H1 (cell line): ENCODE results near the gene KCNMA1. TPM values are rescaled to one million over a fixed set of nuclear protein-coding genes. Genes with fewer than 3 reads are reported as not detected.

Experiments
- CTCF ChIA-PET: fragments of 300-600 bp; sonication (Branson Sonifier 250); formaldehyde crosslinking; loops from one replicate; lab custom pipeline; 2021; ENCODE audit not compliant: partially characterized antibody; lab: Charles Lee
- POLR2A ChIA-PET: fragments of 300-600 bp; sonication (Branson Sonifier 250); formaldehyde crosslinking; loops from one replicate; lab custom pipeline; 2021; ENCODE audit warnings: inconsistent platforms; ENCODE audit not compliant: partially characterized antibody; lab: Charles Lee
- DNase-seq, 2 experiments: peaks; one replicate each; pipeline versions ENCODE4 v3.0.0 to v3.0.0-alpha.2; 2010 to 2022; ENCODE audit warnings: low spot score in 2 of 2, low read depth in 1 of 2, mixed read lengths in 1 of 2
- FAIRE-seq: peaks from 2 replicates; lab custom pipeline; 2011; peaks lifted over from hg19 to GRCh38; lab: Jason Lieb, UNC
- H2AFZ ChIP-seq: 2 replicates; pipeline ENCODE4 v1.8.1; 2012; ENCODE audit warnings: low read length, inconsistent platforms
- H2AK5ac ChIP-seq: 2 replicates; pipeline ENCODE4 v1.6.1; 2013; ENCODE audit warnings: low read depth, low read length
- H2BK120ac ChIP-seq: replicated peaks from 2 replicates; pipeline ENCODE3; 2013; ENCODE audit warnings: low read depth, low read length, inconsistent platforms
- H2BK12ac ChIP-seq: 2 replicates; pipeline ENCODE4 v1.6.1; 2013; ENCODE audit warnings: low read depth, low read length
- H2BK15ac ChIP-seq: 2 replicates; pipeline ENCODE4 v1.6.1; 2013; ENCODE audit warnings: low read length
- H2BK20ac ChIP-seq: 2 replicates; pipeline ENCODE4 v1.6.1; 2013; ENCODE audit warnings: low read length
- H2BK5ac ChIP-seq: 2 replicates; pipeline ENCODE4 v1.6.1; 2013; ENCODE audit warnings: low read depth, low read length
- H3K14ac ChIP-seq: 2 replicates; pipeline ENCODE4 v1.6.1; 2013; ENCODE audit warnings: inconsistent platforms; ENCODE audit not compliant: insufficient read length
- H3K18ac ChIP-seq: 2 replicates; pipeline ENCODE4 v1.6.1; 2013; ENCODE audit warnings: low read length; ENCODE audit errors: extremely low read depth
- H3K23ac ChIP-seq: 2 replicates; pipeline ENCODE4 v1.6.1; 2013; ENCODE audit warnings: inconsistent platforms; ENCODE audit not compliant: insufficient read length
- H3K23me2 ChIP-seq: 2 replicates; pipeline ENCODE4 v1.6.1; 2013; ENCODE audit warnings: low read depth, low read length
- H3K27ac ChIP-seq: 2 replicates; pipeline ENCODE4 v1.6.1; 2011; ENCODE audit warnings: low read depth, low read length, inconsistent platforms
- H3K27me3 ChIP-seq, 4 experiments: replicated peaks in 1 of 4; 1 replicate in 1 of 4; 2 replicates in 3 of 4; pipeline versions ENCODE4 v1.6.1 to v1.8.1; 2011 to 2013; ENCODE audit warnings: low read length in 3 of 4, mild to moderate bottlenecking in 3 of 4, inconsistent platforms in 2 of 4, mixed read lengths in 2 of 4, moderate library complexity in 1 of 4; ENCODE audit not compliant: control insufficient read depth in 3 of 4, insufficient read depth in 3 of 4; ENCODE audit errors: extremely low read depth in 1 of 4
- H3K36me3 ChIP-seq, 4 experiments: 2 replicates each; pipeline versions ENCODE4 v1.6.1 to v1.8.1; 2011 to 2013; ENCODE audit warnings: mild to moderate bottlenecking in 4 of 4, low read length in 3 of 4, moderate library complexity in 2 of 4, control low read depth in 1 of 4, inconsistent platforms in 1 of 4; ENCODE audit not compliant: insufficient read depth in 4 of 4, control insufficient read depth in 2 of 4
- H3K4ac ChIP-seq: replicated peaks from 2 replicates; pipeline ENCODE3; 2013; ENCODE audit warnings: low read length, low read depth, mixed read lengths, inconsistent platforms; ENCODE audit not compliant: insufficient read length
- H3K4me1 ChIP-seq, 4 experiments: replicated peaks in 1 of 4; 1 replicate in 1 of 4; 2 replicates in 3 of 4; pipeline versions ENCODE4 v1.6.1 to v1.8.1; 2011 to 2013; ENCODE audit warnings: low read length in 3 of 4, inconsistent platforms in 2 of 4, mixed read lengths in 1 of 4; ENCODE audit not compliant: insufficient read depth in 4 of 4, control insufficient read depth in 3 of 4
- H3K4me2 ChIP-seq, 2 experiments: 2 replicates each; pipeline versions ENCODE4 v1.6.1 to v1.8.1; 2011 to 2013; ENCODE audit warnings: low read depth in 2 of 2, low read length in 2 of 2, control low read depth in 1 of 2, inconsistent platforms in 1 of 2, mild to moderate bottlenecking in 1 of 2; ENCODE audit not compliant: insufficient read depth in 1 of 2
- H3K4me3 ChIP-seq, 4 experiments: fragments of 200-600, 300-600 bp in 1 of 4; sonication (generic), shearing (Covaris generic), sonication (Bioruptor Twin) in 1 of 4; 2 replicates each; pipeline versions ENCODE4 v1.5.1 to v1.8.1; 2011 to 2016; ENCODE audit warnings: low read length in 4 of 4, low read depth in 3 of 4, control low read depth in 2 of 4, inconsistent platforms in 2 of 4, mild to moderate bottlenecking in 2 of 4, mixed read lengths in 1 of 4, moderate library complexity in 1 of 4; ENCODE audit not compliant: insufficient read depth in 2 of 4; ENCODE audit errors: extremely low read depth in 1 of 4
- H3K56ac ChIP-seq: replicated peaks from 2 replicates; pipeline ENCODE3; 2013; ENCODE audit warnings: low read depth, mild to moderate bottlenecking, mixed read lengths, low read length, inconsistent platforms; ENCODE audit not compliant: insufficient read length
- H3K79me1 ChIP-seq: 2 replicates; pipeline ENCODE4 v1.6.1; 2013; ENCODE audit warnings: low read depth, low read length, control low read depth
- H3K79me2 ChIP-seq, 2 experiments: 2 replicates each; pipeline versions ENCODE4 v1.6.1 to v1.8.1; 2012 to 2013; ENCODE audit warnings: low read length in 2 of 2, mild to moderate bottlenecking in 2 of 2, inconsistent platforms in 1 of 2; ENCODE audit not compliant: insufficient read depth in 2 of 2, control insufficient read depth in 1 of 2
- H3K9ac ChIP-seq, 4 experiments: replicated peaks in 1 of 4; 1 replicate in 1 of 4; 2 replicates in 3 of 4; pipeline versions ENCODE4 v1.6.1 to v1.8.1; 2011 to 2013; ENCODE audit warnings: low read depth in 3 of 4, low read length in 3 of 4, control low read depth in 2 of 4, mild to moderate bottlenecking in 2 of 4, moderate library complexity in 2 of 4, inconsistent platforms in 1 of 4; ENCODE audit errors: extremely low read depth in 1 of 4
- H3K9me3 ChIP-seq, 2 experiments: 2 replicates each; pipeline versions ENCODE4 v1.6.1 to v1.8.1; 2012 to 2013; ENCODE audit warnings: mild to moderate bottlenecking in 2 of 2, moderate library complexity in 2 of 2, control low read depth in 1 of 2, inconsistent platforms in 1 of 2, low read depth in 1 of 2, low read length in 1 of 2, mixed read lengths in 1 of 2; ENCODE audit not compliant: insufficient read depth in 2 of 2
- H4K20me1 ChIP-seq, 2 experiments: replicated peaks in 1 of 2; 2 replicates each; pipeline versions ENCODE3 to v1.8.1; 2011 to 2013; ENCODE audit warnings: inconsistent platforms in 2 of 2, low read length in 2 of 2, mild to moderate bottlenecking in 1 of 2; ENCODE audit not compliant: insufficient read depth in 2 of 2, control insufficient read depth in 1 of 2
- H4K5ac ChIP-seq: 2 replicates; pipeline ENCODE4 v1.6.1; 2013; ENCODE audit warnings: low read length, low read depth, mixed read lengths, inconsistent platforms; ENCODE audit not compliant: insufficient read length
- H4K8ac ChIP-seq: 2 replicates; pipeline ENCODE4 v1.8.0; 2013; ENCODE audit warnings: mild to moderate bottlenecking, moderate library complexity, low read length, inconsistent platforms; ENCODE audit not compliant: insufficient read depth; ENCODE audit errors: extremely low read depth
- H4K91ac ChIP-seq: replicated peaks from 2 replicates; pipeline ENCODE3; 2013; ENCODE audit warnings: low read length, mixed read lengths, inconsistent platforms; ENCODE audit not compliant: insufficient read length
- ASH2L ChIP-seq: fragments of 200-600, 300-600 bp; sonication (generic); IDR thresholded peaks from one replicate; pipeline ENCODE4 v1.7.1; 2017; ENCODE audit warnings: low read length
- BRCA1 ChIP-seq: IDR thresholded peaks from 2 replicates; pipeline ENCODE4 v1.6.1; 2012; ENCODE audit warnings: low read depth, low read length, improper control_type of control experiment
- RBBP5 ChIP-seq: IDR thresholded peaks from 2 replicates; pipeline ENCODE4 v1.7.1; 2012; ENCODE audit warnings: low read depth, mild to moderate bottlenecking, inconsistent platforms, low read length, moderate library complexity, borderline replicate concordance
- SIRT6 ChIP-seq: IDR thresholded peaks from one replicate; pipeline ENCODE4 v1.7.1; 2012; ENCODE audit warnings: low read length, inconsistent platforms
- TCF12 ChIP-seq: IDR thresholded peaks from 2 replicates; pipeline ENCODE4 v1.6.1; 2011; ENCODE audit warnings: low read depth, mild to moderate bottlenecking, low read length
- WGBS, 2 experiments: shearing (Covaris generic) in 1 of 2; methylation state at CpG; one replicate each; pipeline versions ENCODE4 v1.1.6 to v1.1.7; 2013 to 2015; ENCODE audit warnings: low lambda C conversion rate in 2 of 2, mixed read lengths in 2 of 2, inconsistent platforms in 1 of 2, low coverage in 1 of 2, missing lambda C conversion rate in 1 of 2; ENCODE audit not compliant: insufficient replicate concordance in 2 of 2, insufficient coverage in 1 of 2, insufficient read length in 1 of 2; ENCODE audit errors: extremely low coverage in 1 of 2, missing lambda C conversion rate in 1 of 2; 5-methylcytosine and 5-hydroxymethylcytosine counted together
- polyA plus RNA-seq, 7 experiments: library from polyadenylated mRNA; depleted of rRNA in 3 of 7; stranded (reverse) in 5 of 7; unstranded in 2 of 7; fragments of >200 nt in 5 of 7; fragments of 200-250 nt in 2 of 7; gene quantifications; 1 replicate in 5 of 7; 2 replicates in 1 of 7; 4 replicates in 1 of 7; pipeline versions ENCODE4 v1.2.1 to v1.2.3, GENCODE V29; 2011 to 2013; ENCODE audit warnings: missing spikeins in 2 of 7, mixed read lengths in 2 of 7
- total RNA-seq: library from RNA; stranded (reverse); fragmentation: NEBNext Ultra II Directional; extraction: Animal tissue kit (Norgen Biotek cat#: 25700); gene quantifications from 2 replicates; pipeline ENCODE4 v1.2.1, GENCODE V29; 2021
- TF ChIP-seq, protein P1 (sequence below): IDR thresholded peaks from 2 replicates; pipeline ENCODE4 v1.6.1; 2012; ENCODE audit warnings: inconsistent platforms

KCNMA1 gene
- total and polyA plus RNA-seq, 2 of the 8 experiments (the other 6 are each of a cell fraction or from before 2014, with no cell fraction given): 10.2 to 11.1 TPM

DNA sequence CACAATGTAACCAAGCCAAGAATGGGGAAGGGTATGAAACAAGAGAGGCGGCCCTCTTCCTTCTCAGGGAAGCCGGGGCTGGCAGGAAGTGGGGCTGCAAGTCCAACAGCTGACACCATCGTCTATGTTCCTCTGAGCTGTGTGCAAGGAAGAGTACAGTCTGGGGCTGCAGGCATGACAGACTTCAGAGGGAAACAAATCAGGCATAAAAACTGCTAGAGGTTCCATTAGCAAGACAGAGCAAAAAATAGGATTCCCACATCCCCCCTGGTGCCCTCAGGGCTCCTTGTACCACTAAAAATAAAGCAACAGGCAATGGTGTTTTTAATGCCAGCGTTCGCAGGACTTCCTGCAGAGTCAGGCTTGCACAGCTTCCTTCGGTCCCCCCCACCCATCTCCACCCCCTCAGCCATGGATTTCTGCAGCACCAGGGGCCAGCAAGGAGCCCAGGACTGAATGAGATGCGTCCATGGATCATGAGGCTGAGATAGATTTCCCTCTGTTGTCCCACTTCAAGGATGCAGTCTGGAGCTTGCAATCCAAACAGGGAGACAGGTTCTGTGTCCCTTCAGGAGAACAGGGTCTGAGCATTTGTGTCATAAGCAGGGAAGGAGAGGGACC, 34.6 kb downstream of the KCNMA1 start:
- ChIA-PET POLR2A (no interaction called here), CTCF (interaction anchor here (0.6 to 2.3 kb wide), 19 partner anchors 28 to 437 kb away, joined by 3 to 10 read pairs (median 4); no protein-coding TSS in a partner anchor)
- Histone ChIP-seq H3K79me2 (no peaks in the 10 kb centered on the region; a peak in 1 of 4 replicates), H3K4me2 (no peak overlapping the region), H3K23me2 (no peaks in the 10 kb centered on the region), H3K9ac (no peak overlapping the region; a peak in 1 of 7 replicates), H3K23ac (no peak overlapping the region), H3K14ac (no peak overlapping the region), H4K5ac (no peak overlapping the region), H3K27me3 (no peaks in the 10 kb centered on the region), H2BK120ac (no peak overlapping the region), H2BK12ac (no peak overlapping the region), H2AFZ (no peak overlapping the region), H3K56ac (no peak overlapping the region), H4K20me1 (no peaks in the 10 kb centered on the region), H3K4me1 (peaks cover 1 to 8% (median 4%) of the 10 kb centered on the region in 4 experiments; a peak in 4 of 7 replicates), H3K27ac (no peak overlapping the region), H2BK15ac (no peak overlapping the region), H3K4ac (no peak overlapping the region), H3K36me3 (no peaks in the 10 kb centered on the region), H3K9me3 (no peaks in the 10 kb centered on the region), H3K4me3 (no peak overlapping the region), H2BK20ac (no peak overlapping the region), H2AK5ac (no peak overlapping the region), H3K18ac (0 out of 2 replicates have a peak overlapping the region, but pooled peaks have one; percentile 24), H4K91ac (no peak overlapping the region), H2BK5ac (no peak overlapping the region), H4K8ac (no peak overlapping the region), H3K79me1 (no peaks in the 10 kb centered on the region)
- TF ChIP-seq RBBP5 (no peak), ASH2L (no peak), TCF12 (no peak), SIRT6 (no peak), BRCA1 (no peak)
- TF ChIP-seq, protein P1, sequence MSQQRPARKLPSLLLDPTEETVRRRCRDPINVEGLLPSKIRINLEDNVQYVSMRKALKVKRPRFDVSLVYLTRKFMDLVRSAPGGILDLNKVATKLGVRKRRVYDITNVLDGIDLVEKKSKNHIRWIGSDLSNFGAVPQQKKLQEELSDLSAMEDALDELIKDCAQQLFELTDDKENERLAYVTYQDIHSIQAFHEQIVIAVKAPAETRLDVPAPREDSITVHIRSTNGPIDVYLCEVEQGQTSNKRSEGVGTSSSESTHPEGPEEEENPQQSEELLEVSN: no peak
- FAIRE-seq (no peak), DNase-seq (no peak)
- WGBS, 2 experiments: 86% methylated on average over 7 of the region's 7 CpGs; no CpG with 5 or more reads in 1 of the 2 experiments
